ENCODE measurements around the gene TBC1D1.
A peak's percentile ranks its signal among the peaks of the same experiment; 100 is the strongest.
"Not testable (repeated sequence)": the region's sequence is repeated elsewhere in the genome, so short reads cannot be mapped to it uniquely, and the experiment has no call there.

The TBC1D1 gene

GRCh38 chr4:37968747-37969146 lies 77.9 kb downstream of the TBC1D1 start:
- DNase-seq (ENCODE audit: low read depth): no peak

GRCh38 chr4:37970702-37971101 lies 79.8 kb downstream of the TBC1D1 start:
- peak; percentile 61 for DNase-seq (ENCODE audit: low read depth)

GRCh38 chr4:37971202-37971601 lies 80.3 kb downstream of the TBC1D1 start:
- DNase-seq (ENCODE audit: low read depth): no peak

- DNase-seq (ENCODE audit: low read depth): no peak
Measured at GRCh38 chr4:37973441-37973840, 82.6 kb downstream of the TBC1D1 start.

- DNase-seq (ENCODE audit: low read depth): not testable (repeated sequence)
Measured at GRCh38 chr4:37975321-37975822, 84.5 kb downstream of the TBC1D1 start.

GRCh38 chr4:37976507-37976906 lies 85.6 kb downstream of the TBC1D1 start:
- peak; percentile 12 for DNase-seq (ENCODE audit: low read depth)

GRCh38 chr4:37976991-37977470 lies 86.1 kb downstream of the TBC1D1 start:
- peak; percentile 83 for DNase-seq (ENCODE audit: low read depth)

GRCh38 chr4:37977471-37978247 lies 86.8 kb downstream of the TBC1D1 start:
- peak; percentile 68 for DNase-seq (ENCODE audit: low read depth)

- peak; percentile 59 for DNase-seq (ENCODE audit: low read depth)
Measured at GRCh38 chr4:37978248-37978924, 87.5 kb downstream of the TBC1D1 start.

GRCh38 chr4:37980246-37980645 lies 89.4 kb downstream of the TBC1D1 start:
- no peak for DNase-seq (ENCODE audit: low read depth)

- DNase-seq (ENCODE audit: low read depth): peak; percentile 10
Measured at GRCh38 chr4:37981425-37981824, 90.5 kb downstream of the TBC1D1 start.

- DNase-seq (ENCODE audit: low read depth): peak; percentile 52
Measured at GRCh38 chr4:37981844-37982720, 91.2 kb downstream of the TBC1D1 start.

GRCh38 chr4:37982736-37983135 lies 91.9 kb downstream of the TBC1D1 start:
- DNase-seq (ENCODE audit: low read depth): peak; percentile 9

GRCh38 chr4:37983951-37984350 lies 93.1 kb downstream of the TBC1D1 start:
- DNase-seq (ENCODE audit: low read depth): peak; percentile 71

GRCh38 chr4:37985730-37986275 lies 94.9 kb downstream of the TBC1D1 start:
- no peak for DNase-seq (ENCODE audit: low read depth)

GRCh38 chr4:37988670-37989069 lies 97.8 kb downstream of the TBC1D1 start:
- no peak for DNase-seq (ENCODE audit: low read depth)

GRCh38 chr4:37989398-37990260 lies 98.7 kb downstream of the TBC1D1 start:
- no peak for DNase-seq (ENCODE audit: low read depth)

- DNase-seq (ENCODE audit: low read depth): no peak
Measured at GRCh38 chr4:37990731-37991245, 99.9 kb downstream of the TBC1D1 start.

GRCh38 chr4:37991623-37992410 lies 100.9 kb downstream of the TBC1D1 start:
- no peak for DNase-seq (ENCODE audit: low read depth)

- no peak for DNase-seq (ENCODE audit: low read depth)
Measured at GRCh38 chr4:37993806-37994205, 102.9 kb downstream of the TBC1D1 start.

All from ELR (cell line).